Tibial artery (tissue), 4 donors: ENCODE measurements around the gene PSMB1.
"Not testable (repeated sequence)": the region's sequence is repeated elsewhere in the genome, so short reads cannot be mapped to it uniquely, and the experiment has no call there.

Source experiments
- DNase-seq, 2 donors: peaks; one replicate each; pipeline ENCODE4 v3.0.0-alpha.2; 2019
- H3K27ac ChIP-seq, 2 donors: fragments of 200-600 bp; sonication (generic) in 1 of 2; 1 replicate in 1 of 2; 2 replicates in 1 of 2; pipeline ENCODE4 v1.5.1; 2018 to 2019; ENCODE audit warnings: mild to moderate bottlenecking in 1 of 2
- H3K27me3 ChIP-seq, 2 donors: fragments of 200-600 bp; sonication (generic) in 1 of 2; one replicate each; pipeline versions ENCODE4 v1.5.1 to v1.6.0; 2016 to 2019
- H3K36me3 ChIP-seq, 3 donors: fragments of 200-600 bp; sonication (generic) in 2 of 3; one replicate each; pipeline ENCODE4 v1.5.1; 2016 to 2019; ENCODE audit warnings: mild to moderate bottlenecking in 2 of 3
- H3K4me1 ChIP-seq, 4 donors: fragments of 200-600 bp; sonication (generic) in 2 of 4; 1 replicate in 3 of 4; 2 replicates in 1 of 4; pipeline ENCODE4 v1.5.1; 2016 to 2019
- H3K4me3 ChIP-seq, 2 donors: fragments of 200-600 bp; sonication (generic) in 1 of 2; 1 replicate in 1 of 2; 2 replicates in 1 of 2; pipeline ENCODE4 v1.5.1; 2018 to 2019; ENCODE audit warnings: mild to moderate bottlenecking in 2 of 2
- H3K9me3 ChIP-seq, 3 donors: fragments of 200-600 bp; sonication (generic) in 1 of 3; one replicate each; pipeline ENCODE4 v1.5.1; 2016 to 2019
- intact Hi-C: fragments of 100-400 bp; cut with DNase I; formaldehyde crosslinking; loops from one replicate; pipeline ENCODE4 v1.15.0; 2023; ENCODE audit warnings: low total_unique reads
- TF ChIP-seq, protein P1 (sequence below), 2 experiments: fragments of 200-600 bp in 1 of 2; fragments of 450-650 bp in 1 of 2; IDR thresholded peaks; one replicate each; pipeline ENCODE4 v1.5.1; 2017 to 2019; ENCODE audit warnings: antibody characterized with exemption in 2 of 2, mild to moderate bottlenecking in 1 of 2, moderate library complexity in 1 of 2

PSMB1 gene

DNA sequence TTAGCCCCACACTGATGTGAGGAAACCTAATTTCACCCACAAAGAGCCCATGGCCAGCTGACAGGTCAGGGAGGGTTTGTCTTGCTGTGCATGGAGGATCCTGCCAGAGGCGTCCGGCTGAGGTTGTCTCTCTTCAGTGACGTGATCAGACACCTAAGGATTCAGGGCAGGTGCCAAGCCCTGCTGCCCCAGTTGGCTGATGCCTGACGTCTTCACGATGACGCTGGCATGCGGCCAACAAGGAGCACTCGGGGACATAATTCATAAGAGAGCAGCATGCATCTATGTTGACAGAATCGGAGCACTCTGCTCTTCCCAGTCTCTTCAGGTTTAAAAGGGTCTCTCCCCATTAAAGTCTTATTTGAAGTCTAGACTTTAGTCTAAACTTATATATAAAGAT lies 47.8 kb downstream of the PSMB1 start:
- TF ChIP-seq, protein P1, sequence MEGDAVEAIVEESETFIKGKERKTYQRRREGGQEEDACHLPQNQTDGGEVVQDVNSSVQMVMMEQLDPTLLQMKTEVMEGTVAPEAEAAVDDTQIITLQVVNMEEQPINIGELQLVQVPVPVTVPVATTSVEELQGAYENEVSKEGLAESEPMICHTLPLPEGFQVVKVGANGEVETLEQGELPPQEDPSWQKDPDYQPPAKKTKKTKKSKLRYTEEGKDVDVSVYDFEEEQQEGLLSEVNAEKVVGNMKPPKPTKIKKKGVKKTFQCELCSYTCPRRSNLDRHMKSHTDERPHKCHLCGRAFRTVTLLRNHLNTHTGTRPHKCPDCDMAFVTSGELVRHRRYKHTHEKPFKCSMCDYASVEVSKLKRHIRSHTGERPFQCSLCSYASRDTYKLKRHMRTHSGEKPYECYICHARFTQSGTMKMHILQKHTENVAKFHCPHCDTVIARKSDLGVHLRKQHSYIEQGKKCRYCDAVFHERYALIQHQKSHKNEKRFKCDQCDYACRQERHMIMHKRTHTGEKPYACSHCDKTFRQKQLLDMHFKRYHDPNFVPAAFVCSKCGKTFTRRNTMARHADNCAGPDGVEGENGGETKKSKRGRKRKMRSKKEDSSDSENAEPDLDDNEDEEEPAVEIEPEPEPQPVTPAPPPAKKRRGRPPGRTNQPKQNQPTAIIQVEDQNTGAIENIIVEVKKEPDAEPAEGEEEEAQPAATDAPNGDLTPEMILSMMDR (IDR thresholded peaks at IDR 0.05): no peak
- no peaks in the 10 kb centered on the region for H3K4me1 ChIP-seq
- H3K4me3 ChIP-seq: no peak overlapping the region
- DNase-seq: no peak
- intact Hi-C loops: no loop called here
- peaks cover 0 to 2% of the 10 kb centered on the region in 2 donors for H3K27me3 ChIP-seq
- H3K36me3 ChIP-seq: no peaks in the 10 kb centered on the region
- H3K27ac ChIP-seq: no peak overlapping the region
- H3K9me3 ChIP-seq: peaks cover 0 to 26% (median 26%) of the 10 kb centered on the region in 3 donors

DNA sequence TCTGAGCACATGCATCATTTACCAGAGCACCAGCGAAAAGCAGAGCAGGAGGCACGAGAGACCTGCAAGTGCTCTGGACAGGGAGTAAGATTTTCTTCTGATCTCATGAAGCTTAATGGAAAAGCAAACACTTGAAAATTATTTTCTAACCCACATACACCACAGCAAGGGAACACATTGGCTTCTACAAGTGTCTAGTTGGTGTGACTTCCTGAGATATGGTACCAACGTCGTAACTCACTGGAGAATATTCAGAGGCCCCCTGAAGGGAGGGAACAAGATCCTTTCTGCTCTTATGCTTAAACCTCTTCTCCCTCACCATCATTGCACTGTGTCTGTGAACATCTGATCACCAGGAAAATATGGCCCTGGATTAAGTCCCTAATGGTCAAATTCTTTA lies 48.6 kb downstream of the PSMB1 start:
- TF ChIP-seq, protein P1 (IDR thresholded peaks at IDR 0.05): no peak
- Histone ChIP-seq H3K4me3 (no peak overlapping the region), H3K4me1 (no peaks in the 10 kb centered on the region), H3K27me3 (peaks cover 0 to 2% of the 10 kb centered on the region in 2 donors), H3K27ac (no peak overlapping the region), H3K9me3 (peaks cover 0 to 26% (median 26%) of the 10 kb centered on the region in 3 donors), H3K36me3 (no peaks in the 10 kb centered on the region)
- no peak for DNase-seq
- intact Hi-C loops: no loop called here

DNA sequence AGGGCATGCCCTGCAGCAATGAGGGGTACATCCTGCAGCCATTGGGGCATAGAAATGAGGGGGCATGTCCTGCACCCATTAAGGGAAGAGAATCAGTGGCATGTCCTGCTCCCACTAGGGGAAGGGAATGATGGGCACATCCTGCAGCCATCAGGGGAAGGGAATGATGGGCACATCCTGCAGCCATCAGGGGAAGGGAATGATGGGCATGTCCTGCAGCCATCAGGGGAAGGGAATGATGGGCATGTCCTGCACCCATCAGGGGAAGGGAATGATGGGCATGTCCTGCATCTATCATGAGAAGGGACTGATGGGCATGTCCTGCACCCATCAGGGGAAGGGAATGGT lies 49.7 kb downstream of the PSMB1 start:
- H3K4me1 ChIP-seq: no peaks in the 10 kb centered on the region
- TF ChIP-seq, protein P1 (IDR thresholded peaks at IDR 0.05): no peak
- H3K27me3 ChIP-seq: peaks cover 0 to 2% of the 10 kb centered on the region in 2 donors
- H3K36me3 ChIP-seq: no peaks in the 10 kb centered on the region
- intact Hi-C loops: no loop called here
- H3K9me3 ChIP-seq: peaks cover 0 to 26% (median 26%) of the 10 kb centered on the region in 3 donors
- H3K27ac ChIP-seq: no peak overlapping the region
- DNase-seq: no peak
- no peak overlapping the region for H3K4me3 ChIP-seq

DNA sequence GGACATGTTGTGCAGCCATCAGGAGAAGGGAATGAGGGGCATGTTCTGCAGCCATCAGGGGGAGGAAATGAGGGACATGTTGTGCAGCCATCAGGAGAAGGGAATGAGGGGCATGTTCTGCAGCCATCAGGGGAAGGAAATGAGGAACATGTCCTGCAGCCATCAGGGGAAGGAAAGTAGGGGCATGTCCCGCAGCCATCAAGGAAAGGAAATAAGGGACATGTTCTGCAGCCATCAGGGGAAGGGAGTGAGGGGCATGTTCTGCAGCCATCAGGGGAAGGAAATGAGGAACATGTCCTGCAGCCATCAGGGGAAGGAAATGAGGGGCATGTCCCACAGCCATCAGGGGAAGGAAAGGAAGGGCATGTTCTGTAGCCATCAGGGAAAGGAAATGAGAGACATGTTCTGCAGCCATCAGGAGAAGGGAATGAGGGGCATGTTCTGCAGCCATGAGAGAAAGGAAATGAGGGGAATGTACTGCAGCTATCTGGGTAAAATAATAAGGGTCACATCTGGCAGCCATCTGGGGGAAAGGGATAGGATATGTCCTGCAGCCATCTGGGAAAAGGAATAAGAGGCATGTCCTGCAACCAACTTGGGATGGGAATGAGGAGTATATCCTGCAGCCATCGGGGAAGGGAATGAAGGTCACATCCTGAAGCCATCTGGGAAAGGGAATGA lies 50.2 kb downstream of the PSMB1 start:
- H3K36me3 ChIP-seq, H3K4me3 ChIP-seq, H3K27ac ChIP-seq, H3K4me1 ChIP-seq, DNase-seq, intact Hi-C loops, H3K27me3 ChIP-seq: not testable (repeated sequence)
- H3K9me3 ChIP-seq: peaks cover 0 to 26% (median 26%) of the 10 kb centered on the region in 3 donors

DNA sequence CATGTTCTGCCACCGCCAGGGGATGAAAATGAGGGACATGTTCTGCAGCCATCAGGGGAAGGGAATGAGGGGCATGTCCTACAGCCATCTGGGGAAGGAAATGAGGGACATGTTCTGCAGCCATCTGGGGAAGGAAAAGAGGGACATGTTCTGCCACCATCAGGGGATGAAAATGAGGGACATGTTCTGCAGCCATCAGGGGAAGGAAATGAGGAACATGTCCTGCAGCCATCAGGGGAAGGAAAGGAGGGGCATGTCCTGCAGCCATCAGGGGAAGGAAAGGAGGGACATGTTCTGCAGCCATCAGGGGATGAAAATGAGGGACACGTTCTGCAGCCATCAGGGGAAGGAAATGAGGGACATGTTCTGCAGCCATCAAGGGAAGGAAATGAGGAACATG lies 50.8 kb downstream of the PSMB1 start:
- H3K36me3 ChIP-seq, H3K27ac ChIP-seq, H3K4me1 ChIP-seq, H3K4me3 ChIP-seq, H3K27me3 ChIP-seq, DNase-seq, intact Hi-C loops: not testable (repeated sequence)
- H3K9me3 ChIP-seq: peaks cover 0 to 26% (median 26%) of the 10 kb centered on the region in 3 donors

DNA sequence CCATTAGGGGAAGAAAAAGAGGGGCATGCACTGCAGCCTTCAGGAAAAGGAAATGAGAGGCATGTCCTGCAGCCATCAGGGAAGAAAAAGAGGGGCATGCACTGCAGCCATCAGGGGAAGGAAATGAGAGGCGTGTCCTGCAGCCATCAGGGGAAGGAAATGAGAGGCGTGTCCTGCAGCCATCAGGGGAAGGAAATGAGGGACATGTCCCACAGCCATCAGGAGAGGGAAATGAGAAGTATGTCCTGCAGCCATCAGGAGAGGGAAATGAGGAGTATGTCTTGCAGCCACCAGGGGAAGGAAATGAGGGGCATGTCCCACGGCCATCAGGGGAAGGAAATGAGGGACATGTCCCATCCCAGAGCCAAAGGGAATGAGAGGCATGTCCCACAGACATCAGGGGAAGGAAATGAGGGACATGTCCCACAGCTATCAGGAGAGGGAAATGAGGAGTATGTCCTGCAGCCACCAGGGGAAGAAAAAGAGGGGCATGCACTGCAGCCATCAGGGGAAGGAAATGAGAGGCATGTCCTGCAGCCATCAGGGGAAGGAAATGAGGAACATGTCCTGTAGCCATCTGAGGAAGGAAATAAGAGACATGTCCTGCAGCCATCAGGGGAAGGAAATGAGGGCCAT lies 52.0 kb downstream of the PSMB1 start:
- H3K9me3 ChIP-seq: peaks cover 0 to 26% (median 26%) of the 10 kb centered on the region in 3 donors
- H3K27ac ChIP-seq: no peak overlapping the region
- H3K4me3 ChIP-seq: no peak overlapping the region
- no peaks in the 10 kb centered on the region for H3K4me1 ChIP-seq
- TF ChIP-seq, protein P1 (IDR thresholded peaks at IDR 0.05): no peak
- peaks cover 0 to 2% of the 10 kb centered on the region in 2 donors for H3K27me3 ChIP-seq
- no peak for DNase-seq
- intact Hi-C loops: no loop called here
- H3K36me3 ChIP-seq: no peaks in the 10 kb centered on the region
